ENCODE data around the gene ADH4.

DNA sequence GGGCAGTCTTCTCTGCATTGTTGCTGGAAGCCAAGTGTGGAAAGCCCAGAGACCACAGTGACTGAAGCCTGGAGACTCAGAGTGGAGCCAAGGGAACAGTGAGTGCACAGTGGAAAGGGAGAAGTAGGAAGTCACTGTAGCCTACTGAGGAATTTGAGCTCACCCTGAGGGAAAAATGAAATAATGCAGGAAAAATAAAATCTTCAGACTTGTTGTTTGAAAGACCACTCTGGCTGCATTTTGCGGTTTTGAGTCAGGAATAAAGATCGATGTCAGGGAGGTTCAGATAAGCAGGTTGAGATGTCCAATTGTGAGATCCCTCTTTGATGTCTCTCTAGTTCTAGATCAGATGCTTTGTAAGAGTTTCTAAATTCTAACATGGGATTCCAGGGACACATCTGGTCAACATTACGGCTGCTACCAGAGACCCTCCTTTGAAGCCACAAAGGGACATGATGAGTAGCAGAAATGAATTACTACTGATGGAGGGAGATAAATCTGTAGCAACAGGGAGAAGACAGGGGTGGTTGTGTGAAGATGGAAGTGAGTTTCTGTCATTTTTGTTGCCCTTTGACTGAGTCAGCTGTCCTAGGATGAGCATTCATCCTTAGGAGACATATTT, 8.4 kb downstream of the ADH4 start:
- no peak for TF ChIP-seq EZH2 (IDR thresholded peaks at IDR 0.05; ENCODE audit: borderline replicate concordance, control insufficient read depth, low read depth, low read length)
- no peak for TF ChIP-seq BRCA1 (IDR thresholded peaks at IDR 0.05; ENCODE audit: low read depth, low read length)
- TF ChIP-seq, protein P1, sequence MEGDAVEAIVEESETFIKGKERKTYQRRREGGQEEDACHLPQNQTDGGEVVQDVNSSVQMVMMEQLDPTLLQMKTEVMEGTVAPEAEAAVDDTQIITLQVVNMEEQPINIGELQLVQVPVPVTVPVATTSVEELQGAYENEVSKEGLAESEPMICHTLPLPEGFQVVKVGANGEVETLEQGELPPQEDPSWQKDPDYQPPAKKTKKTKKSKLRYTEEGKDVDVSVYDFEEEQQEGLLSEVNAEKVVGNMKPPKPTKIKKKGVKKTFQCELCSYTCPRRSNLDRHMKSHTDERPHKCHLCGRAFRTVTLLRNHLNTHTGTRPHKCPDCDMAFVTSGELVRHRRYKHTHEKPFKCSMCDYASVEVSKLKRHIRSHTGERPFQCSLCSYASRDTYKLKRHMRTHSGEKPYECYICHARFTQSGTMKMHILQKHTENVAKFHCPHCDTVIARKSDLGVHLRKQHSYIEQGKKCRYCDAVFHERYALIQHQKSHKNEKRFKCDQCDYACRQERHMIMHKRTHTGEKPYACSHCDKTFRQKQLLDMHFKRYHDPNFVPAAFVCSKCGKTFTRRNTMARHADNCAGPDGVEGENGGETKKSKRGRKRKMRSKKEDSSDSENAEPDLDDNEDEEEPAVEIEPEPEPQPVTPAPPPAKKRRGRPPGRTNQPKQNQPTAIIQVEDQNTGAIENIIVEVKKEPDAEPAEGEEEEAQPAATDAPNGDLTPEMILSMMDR (IDR thresholded peaks at IDR 0.05 in 2 of 3, conservative IDR thresholded peaks at IDR 0.05 in 1 of 3; ENCODE audit: control insufficient read depth in 2 of 3, extremely low read depth in 1 of 3, insufficient read depth in 1 of 3, low read depth in 3 of 3, low read length in 3 of 3) = no peak
- no peak for TF ChIP-seq MEF2A (IDR thresholded peaks at IDR 0.05; ENCODE audit: insufficient read depth, low read depth, low read length)
- TF ChIP-seq, protein P2, sequence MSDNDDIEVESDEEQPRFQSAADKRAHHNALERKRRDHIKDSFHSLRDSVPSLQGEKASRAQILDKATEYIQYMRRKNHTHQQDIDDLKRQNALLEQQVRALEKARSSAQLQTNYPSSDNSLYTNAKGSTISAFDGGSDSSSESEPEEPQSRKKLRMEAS (IDR thresholded peaks at IDR 0.05; ENCODE audit: low read depth, low read length) = no peak
- TF ChIP-seq SP1 (IDR thresholded peaks at IDR 0.05; ENCODE audit: low read depth, low read length) = no peak
- no peak for TF ChIP-seq EP300 (IDR thresholded peaks at IDR 0.05; ENCODE audit: borderline replicate concordance in 1 of 2, control insufficient read depth in 1 of 2, low read depth in 2 of 2, low read length in 2 of 2)
- no peak for TF ChIP-seq TCF12 (IDR thresholded peaks at IDR 0.05; ENCODE audit: low read depth, low read length)
- no peak for TF ChIP-seq SRF (IDR thresholded peaks at IDR 0.05; ENCODE audit: low read depth in 2 of 2, low read length in 2 of 2)
- no peak for TF ChIP-seq NFYB (IDR thresholded peaks at IDR 0.05; ENCODE audit: insufficient read depth, low read depth, low read length)
- TF ChIP-seq CHD1 (IDR thresholded peaks at IDR 0.05; ENCODE audit: low read depth, low read length) = no peak
- TF ChIP-seq, protein P3, sequence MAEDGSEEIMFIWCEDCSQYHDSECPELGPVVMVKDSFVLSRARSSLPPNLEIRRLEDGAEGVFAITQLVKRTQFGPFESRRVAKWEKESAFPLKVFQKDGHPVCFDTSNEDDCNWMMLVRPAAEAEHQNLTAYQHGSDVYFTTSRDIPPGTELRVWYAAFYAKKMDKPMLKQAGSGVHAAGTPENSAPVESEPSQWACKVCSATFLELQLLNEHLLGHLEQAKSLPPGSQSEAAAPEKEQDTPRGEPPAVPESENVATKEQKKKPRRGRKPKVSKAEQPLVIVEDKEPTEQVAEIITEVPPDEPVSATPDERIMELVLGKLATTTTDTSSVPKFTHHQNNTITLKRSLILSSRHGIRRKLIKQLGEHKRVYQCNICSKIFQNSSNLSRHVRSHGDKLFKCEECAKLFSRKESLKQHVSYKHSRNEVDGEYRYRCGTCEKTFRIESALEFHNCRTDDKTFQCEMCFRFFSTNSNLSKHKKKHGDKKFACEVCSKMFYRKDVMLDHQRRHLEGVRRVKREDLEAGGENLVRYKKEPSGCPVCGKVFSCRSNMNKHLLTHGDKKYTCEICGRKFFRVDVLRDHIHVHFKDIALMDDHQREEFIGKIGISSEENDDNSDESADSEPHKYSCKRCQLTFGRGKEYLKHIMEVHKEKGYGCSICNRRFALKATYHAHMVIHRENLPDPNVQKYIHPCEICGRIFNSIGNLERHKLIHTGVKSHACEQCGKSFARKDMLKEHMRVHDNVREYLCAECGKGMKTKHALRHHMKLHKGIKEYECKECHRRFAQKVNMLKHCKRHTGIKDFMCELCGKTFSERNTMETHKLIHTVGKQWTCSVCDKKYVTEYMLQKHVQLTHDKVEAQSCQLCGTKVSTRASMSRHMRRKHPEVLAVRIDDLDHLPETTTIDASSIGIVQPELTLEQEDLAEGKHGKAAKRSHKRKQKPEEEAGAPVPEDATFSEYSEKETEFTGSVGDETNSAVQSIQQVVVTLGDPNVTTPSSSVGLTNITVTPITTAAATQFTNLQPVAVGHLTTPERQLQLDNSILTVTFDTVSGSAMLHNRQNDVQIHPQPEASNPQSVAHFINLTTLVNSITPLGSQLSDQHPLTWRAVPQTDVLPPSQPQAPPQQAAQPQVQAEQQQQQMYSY (CRISPR knock-in tag; IDR thresholded peaks at IDR 0.05) = no peak
